PC-3 (cell line): ENCODE measurements around the gene TROAP. TPM values are rescaled to one million over a fixed set of nuclear protein-coding genes. Genes with fewer than 3 reads are reported as not detected.
"Not testable (repeated sequence)": the region's sequence is repeated elsewhere in the genome, so short reads cannot be mapped to it uniquely, and the experiment has no call there.

Experiments
- ATAC-seq: fragments of 200-7000 bp; cut with Tn5 transposase; 2 replicates; pipeline ENCODE4 v1.9.1; 2020; ENCODE audit warnings: mild to moderate bottlenecking, moderate library complexity
- BruUV-seq: library from RNA; stranded (reverse); fragments of 400-500 nt; replicated peaks from 2 replicates; lab custom pipeline; 2021; lab: Mats Ljungman, UMichigan
- CTCF ChIA-PET: fragments of 300-600 bp; sonication (Branson Sonifier 250); formaldehyde crosslinking; loops from one replicate; lab custom pipeline; 2022; ENCODE audit warnings: antibody characterized with exemption; lab: Charles Lee
- POLR2A ChIA-PET: fragments of 300-600 bp; sonication (Branson Sonifier 250); formaldehyde crosslinking; loops from one replicate; lab custom pipeline; 2022; ENCODE audit warnings: antibody characterized with exemption; ENCODE audit not compliant: unreplicated experiment; lab: Charles Lee
- DNase-seq: peaks from one replicate; pipeline ENCODE4 v3.0.0-alpha.2; 2015
- H2AFZ ChIP-seq: fragments of 300-600 bp; sonication (generic); 2 replicates; pipeline ENCODE4 v1.6.0; 2016; ENCODE audit warnings: antibody characterized with exemption, low read length
- H3F3A ChIP-seq: fragments of 300-600 bp; sonication (generic); one replicate; pipeline ENCODE4 v1.6.0; 2017; ENCODE audit warnings: antibody characterized with exemption, low read length, control low read depth, mild to moderate bottlenecking; ENCODE audit not compliant: unreplicated experiment
- H3K27ac ChIP-seq: fragments of 300-600 bp; sonication (generic); 2 replicates; pipeline ENCODE4 v1.5.1; 2016; ENCODE audit warnings: mild to moderate bottlenecking, low read length
- H3K27me3 ChIP-seq: fragments of 300-600 bp; sonication (generic); 2 replicates; pipeline ENCODE4 v1.6.1; 2016; ENCODE audit warnings: low read length, mixed read lengths
- H3K36me3 ChIP-seq: fragments of 300-600 bp; sonication (generic); 2 replicates; pipeline ENCODE4 v1.6.1; 2016; ENCODE audit warnings: low read depth, mixed run types, low read length, mixed read lengths
- H3K4me1 ChIP-seq: fragments of 300-600 bp; sonication (generic); 2 replicates; pipeline ENCODE4 v1.5.1; 2016; ENCODE audit warnings: low read length; ENCODE audit not compliant: insufficient read depth
- H3K4me2 ChIP-seq: fragments of 300-600 bp; sonication (generic); 2 replicates; pipeline ENCODE4 v1.6.0; 2016; ENCODE audit warnings: low read length
- H3K4me3 ChIP-seq: fragments of 300-600 bp; sonication (generic); 2 replicates; pipeline ENCODE4 v1.5.1; 2016; ENCODE audit warnings: mild to moderate bottlenecking, low read length, mixed read lengths
- H3K79me2 ChIP-seq: fragments of 300-600 bp; sonication (generic); 2 replicates; pipeline ENCODE4 v1.6.1; 2017; ENCODE audit warnings: low read length, mixed read lengths
- H3K9ac ChIP-seq: fragments of 300-600 bp; sonication (generic); 2 replicates; pipeline ENCODE4 v1.6.0; 2016; ENCODE audit warnings: mild to moderate bottlenecking, low read length
- H3K9me2 ChIP-seq: fragments of 300-600 bp; sonication (generic); replicated peaks from 2 replicates; pipeline ENCODE4 v1.6.1; 2016; ENCODE audit warnings: mixed run types, low read length, mixed read lengths
- H3K9me3 ChIP-seq: fragments of 300-600 bp; sonication (generic); 2 replicates; pipeline ENCODE4 v1.6.1; 2016; ENCODE audit warnings: low read length, mixed read lengths
- H4K20me1 ChIP-seq: fragments of 300-600 bp; sonication (generic); 2 replicates; pipeline ENCODE4 v1.6.1; 2016; ENCODE audit warnings: low read length, mixed read lengths
- CTCF ChIP-seq: fragments of 300-600 bp; sonication (generic); conservative IDR thresholded peaks from 2 replicates; pipeline ENCODE4 v1.5.1; 2017; ENCODE audit warnings: antibody characterized with exemption, low read depth, mild to moderate bottlenecking, low read length
- EZH2 ChIP-seq: fragments of 300-600 bp; sonication (generic); IDR thresholded peaks from one replicate; pipeline ENCODE4 v1.6.1; 2017; ENCODE audit warnings: antibody characterized with exemption, mild to moderate bottlenecking, low read length; ENCODE audit not compliant: unreplicated experiment
- EZH2phosphoT487 ChIP-seq: fragments of 300-600 bp; sonication (generic); IDR thresholded peaks from 2 replicates; pipeline ENCODE4 v1.6.1; 2018; ENCODE audit warnings: mild to moderate bottlenecking, antibody characterized with exemption, low read length, borderline replicate concordance
- intact Hi-C: fragments of 100-400 bp; cut with micrococcal nuclease; formaldehyde crosslinking; loops from 2 replicates; pipeline ENCODE4 v1.9.0; 2023
- total RNA-seq: library from RNA; depleted of rRNA; stranded (reverse); fragments of >200 nt; gene quantifications from 2 replicates; pipeline ENCODE4 v1.2.3, GENCODE V29; 2014

TROAP gene
- total RNA-seq, 1 experiment from 2014 or later, result 103 TPM

DNA sequence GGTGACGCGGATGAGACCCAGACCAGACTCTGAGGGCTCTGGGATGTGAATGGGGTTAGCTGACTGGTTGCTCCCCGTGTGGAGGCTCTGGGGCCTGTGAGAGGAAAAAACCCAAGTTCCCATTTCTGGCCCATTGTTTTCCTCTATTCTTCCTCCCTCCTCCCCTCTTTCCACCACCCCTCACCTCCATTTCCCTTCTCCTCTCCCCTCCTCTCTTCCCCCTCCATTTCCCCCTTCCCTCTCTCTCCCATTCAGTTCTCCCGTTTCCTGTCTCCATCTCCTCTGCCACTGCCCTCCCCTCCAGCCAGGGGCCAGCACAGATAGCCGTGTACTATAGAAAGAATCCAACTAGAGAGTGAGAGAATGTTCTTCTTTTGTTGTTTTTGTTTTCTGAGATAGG is 40.8 kb upstream of the TROAP start:
- H3K27me3 ChIP-seq, result no peaks in the 10 kb centered on the region
- no peaks in the 10 kb centered on the region for H3F3A ChIP-seq
- H3K9me2 ChIP-seq, result no peaks in the 10 kb centered on the region
- peak overlapping the region; percentile 41 for H3K27ac ChIP-seq
- no peaks in the 10 kb centered on the region for H3K36me3 ChIP-seq
- no peak overlapping the region for H2AFZ ChIP-seq
- ChIA-PET POLR2A (interaction anchor here (0.7 kb wide), 1 partner anchor 49 kb away, joined by 3 read pairs; no protein-coding TSS in a partner anchor), CTCF (interaction anchor here (1.2 kb wide), 1 partner anchor 14 kb away, joined by 3 read pairs; no protein-coding TSS in a partner anchor)
- no peak overlapping the region for H3K4me3 ChIP-seq
- peak; percentile 29; the same call in 1 of the 2 replicates for ATAC-seq
- H3K9me3 ChIP-seq, result no peaks in the 10 kb centered on the region
- TF ChIP-seq EZH2phosphoT487 (no peak), CTCF (no peak)
- peaks cover 7% of the 10 kb centered on the region for H3K4me1 ChIP-seq
- H3K79me2 ChIP-seq, result no peaks in the 10 kb centered on the region
- intact Hi-C loops, result loop anchor here (10.0 kb wide), 1 partner anchor 232 kb away; no protein-coding TSS in a partner anchor
- H4K20me1 ChIP-seq, result no peaks in the 10 kb centered on the region
- DNase-seq, result no peak
- peak overlapping the region; percentile 46; the same call in 1 of the 2 replicates for H3K4me2 ChIP-seq
- BruUV-seq, result no TSS peak
- H3K9ac ChIP-seq, result no peak overlapping the region

DNA sequence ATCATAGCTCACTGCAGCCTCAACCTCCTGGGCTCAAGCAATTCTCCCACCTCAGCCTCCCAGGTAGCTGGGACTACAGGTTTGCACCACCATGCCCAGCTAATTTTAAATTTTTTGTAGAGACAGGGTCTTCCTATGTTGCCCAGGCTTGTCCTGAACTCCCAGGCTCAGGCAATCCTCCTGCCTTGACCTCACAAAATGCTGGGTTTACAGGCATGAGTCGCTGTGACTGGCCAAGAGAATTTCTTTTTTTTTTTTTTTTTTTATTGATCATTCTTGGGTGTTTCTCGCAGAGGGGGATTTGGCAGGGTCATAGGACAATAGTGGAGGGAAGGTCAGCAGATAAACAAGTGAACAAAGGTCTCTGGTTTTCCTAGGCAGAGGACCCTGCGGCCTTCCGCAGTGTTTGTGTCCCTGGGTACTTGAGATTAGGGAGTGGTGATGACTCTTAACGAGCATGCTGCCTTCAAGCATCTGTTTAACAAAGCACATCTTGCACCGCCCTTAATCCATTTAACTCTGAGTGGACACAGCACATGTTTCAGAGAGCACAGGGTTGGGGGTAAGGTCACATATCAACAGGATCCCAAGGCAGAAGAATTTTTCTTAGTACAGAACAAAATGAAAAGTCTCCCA is 40.2 kb upstream of the TROAP start:
- H3K9me3 ChIP-seq, H2AFZ ChIP-seq, H3K4me3 ChIP-seq, H3K9me2 ChIP-seq, H3K9ac ChIP-seq, H3K36me3 ChIP-seq, H4K20me1 ChIP-seq, H3K4me1 ChIP-seq, H3F3A ChIP-seq, H3K27me3 ChIP-seq, BruUV-seq, H3K79me2 ChIP-seq: not testable (repeated sequence)
- CTCF ChIA-PET, result interaction anchor here (1.2 kb wide), 1 partner anchor 14 kb away, joined by 3 read pairs; no protein-coding TSS in a partner anchor
- POLR2A ChIA-PET, result interaction anchor here (0.7 kb wide), 1 partner anchor 49 kb away, joined by 3 read pairs; no protein-coding TSS in a partner anchor
- peak overlapping the region; percentile 41 for H3K27ac ChIP-seq
- intact Hi-C loops, result loop anchor here (10.0 kb wide), 1 partner anchor 232 kb away; no protein-coding TSS in a partner anchor
- peak overlapping the region; percentile 46; the same call in 1 of the 2 replicates for H3K4me2 ChIP-seq
- peak; percentile 55 for DNase-seq
- peak; percentile 71 for ATAC-seq

- no peak overlapping the region for H2AFZ ChIP-seq
- intact Hi-C loops, result loop anchor here (10.0 kb wide), 1 partner anchor 231 kb away; no protein-coding TSS in a partner anchor
Measured at GRCh38 chr12:49283541-49284429, 39.3 kb upstream of the TROAP start.

More at GRCh38 chr12:49283541-49284429, 39.3 kb upstream of the TROAP start:
- BruUV-seq, result no TSS peak
- POLR2A ChIA-PET, result interaction anchor here (0.7 kb wide), 1 partner anchor 8 kb away, joined by 5 read pairs; no protein-coding TSS in a partner anchor
- no peaks in the 10 kb centered on the region for H3F3A ChIP-seq
- H3K4me2 ChIP-seq, result no peak overlapping the region
- H3K9me2 ChIP-seq, result no peaks in the 10 kb centered on the region
- H3K9me3 ChIP-seq, result no peaks in the 10 kb centered on the region
- TF ChIP-seq EZH2phosphoT487 (no peak), CTCF (no peak; the same call in 1 of the 2 replicates), EZH2 (no peak)
- DNase-seq, result no peak
- no peak overlapping the region for H3K9ac ChIP-seq
- CTCF ChIA-PET, result interaction anchor here (1.0 to 1.2 kb wide), 2 partner anchors 13 to 14 kb away, joined by 3 to 4 read pairs; no protein-coding TSS in a partner anchor
- no peak for ATAC-seq
- H3K79me2 ChIP-seq, result no peaks in the 10 kb centered on the region
- no peaks in the 10 kb centered on the region for H3K27me3 ChIP-seq
- no peaks in the 10 kb centered on the region for H3K36me3 ChIP-seq
- peaks cover 7% of the 10 kb centered on the region for H3K4me1 ChIP-seq
- no peaks in the 10 kb centered on the region for H4K20me1 ChIP-seq
- no peak overlapping the region for H3K27ac ChIP-seq
- no peak overlapping the region for H3K4me3 ChIP-seq
